Raji (cell line): ENCODE measurements around the gene CCDC187.

Source experiments
- POLR2A ChIP-seq: IDR thresholded peaks from 2 replicates; pipeline ENCODE4 v1.6.1; 2011; ENCODE audit warnings: low read depth, low read length, control low read depth; ENCODE audit not compliant: insufficient read depth

CCDC187 gene

GRCh38 chr9:136225748-136226679 is 77.9 kb downstream of the CCDC187 start:
- no peak; the same call in 1 of the 2 replicates for TF ChIP-seq POLR2A

- peak; percentile 30; the same call in 1 of the 2 replicates for TF ChIP-seq POLR2A
Observed at GRCh38 chr9:136225366-136225747, 78.5 kb downstream of the CCDC187 start.

- TF ChIP-seq POLR2A = no peak
Observed at GRCh38 chr9:136223871-136224640, 79.8 kb downstream of the CCDC187 start.

DNA sequence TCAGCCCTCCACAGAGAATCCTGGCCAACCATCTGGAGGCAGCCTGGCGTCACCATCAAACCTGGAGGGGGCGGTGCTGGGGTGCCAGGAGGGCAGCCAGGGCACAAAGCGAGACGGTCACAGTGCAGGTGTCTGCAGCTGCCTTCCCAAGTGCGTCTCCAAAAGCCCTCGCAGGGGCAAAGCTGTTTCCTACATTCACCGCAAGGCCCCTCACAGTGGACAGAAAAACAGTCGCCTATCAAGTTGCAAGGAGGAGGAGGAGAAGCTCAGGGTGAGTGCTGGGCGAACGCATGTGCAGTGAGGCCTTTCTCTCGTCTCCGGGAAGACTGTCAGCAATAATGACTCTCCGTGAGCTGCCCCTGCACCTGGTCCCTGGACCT is 81.0 kb downstream of the CCDC187 start:
- TF ChIP-seq POLR2A = no peak

DNA sequence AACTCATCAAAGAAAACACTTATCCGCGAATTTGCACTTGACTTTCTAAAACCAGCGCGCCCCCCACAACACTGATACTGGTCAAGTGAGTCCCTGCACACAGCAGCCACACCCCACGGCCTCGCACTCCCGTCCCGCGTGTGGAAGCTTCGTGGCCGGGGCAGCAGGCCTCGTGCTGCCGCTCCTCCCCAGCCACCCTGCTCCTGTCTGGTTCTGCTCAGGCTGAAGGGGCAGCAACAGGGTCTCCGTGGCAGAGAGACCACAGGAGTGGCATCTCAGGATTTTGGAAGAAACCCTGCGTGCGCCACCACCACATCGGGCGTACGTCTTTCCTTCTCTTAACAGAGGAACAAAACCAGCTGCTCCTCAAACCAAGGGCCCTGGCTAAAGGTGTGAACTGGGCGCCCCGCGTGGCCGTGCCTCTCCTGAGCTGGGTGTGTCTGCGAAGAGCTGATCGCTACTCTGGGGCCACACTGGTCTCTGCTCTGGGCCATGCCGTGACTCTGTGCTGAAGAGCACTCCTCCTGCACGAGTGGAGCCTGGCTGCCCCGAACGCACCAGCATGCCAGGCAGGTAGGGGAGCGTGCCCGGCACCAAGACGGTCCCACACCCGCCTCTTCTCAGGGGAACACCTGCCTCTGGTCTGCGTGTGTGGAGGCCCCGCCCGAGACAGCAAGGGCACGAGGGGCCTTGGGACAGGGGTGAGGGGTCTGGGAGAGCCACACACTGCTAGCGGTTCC is 81.6 kb downstream of the CCDC187 start:
- no peak for TF ChIP-seq POLR2A

- TF ChIP-seq POLR2A = no peak
Observed at GRCh38 chr9:136220017-136220729, 83.7 kb downstream of the CCDC187 start.

GRCh38 chr9:136219276-136219675 is 84.6 kb downstream of the CCDC187 start:
- TF ChIP-seq POLR2A = no peak

- no peak for TF ChIP-seq POLR2A
Observed at GRCh38 chr9:136218673-136219072, 85.2 kb downstream of the CCDC187 start.

- TF ChIP-seq POLR2A = no peak
Observed at GRCh38 chr9:136218271-136218670, 85.6 kb downstream of the CCDC187 start.

GRCh38 chr9:136216541-136217244 is 87.2 kb downstream of the CCDC187 start:
- no peak for TF ChIP-seq POLR2A

DNA sequence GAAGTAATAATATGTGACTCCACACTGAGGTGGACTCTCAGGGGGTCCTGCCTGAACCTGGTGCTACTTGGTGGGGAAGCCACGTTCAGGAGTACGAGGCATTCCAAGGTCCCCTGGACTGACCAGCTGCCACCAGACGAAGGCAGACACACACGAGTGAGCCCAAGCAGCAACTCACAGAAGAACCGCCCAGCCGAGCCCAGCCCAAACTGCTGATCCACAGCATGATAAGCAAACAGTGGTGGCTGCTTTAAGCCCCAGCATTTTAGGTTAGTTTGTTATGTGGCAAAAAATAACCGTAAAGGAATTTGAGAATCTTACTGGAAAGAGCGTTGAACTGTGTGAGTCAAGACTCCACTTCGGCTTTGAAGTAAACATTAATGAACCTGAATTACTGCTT is 90.2 kb downstream of the CCDC187 start:
- TF ChIP-seq POLR2A = no peak

GRCh38 chr9:136212345-136212950 is 91.4 kb downstream of the CCDC187 start:
- no peak for TF ChIP-seq POLR2A

DNA sequence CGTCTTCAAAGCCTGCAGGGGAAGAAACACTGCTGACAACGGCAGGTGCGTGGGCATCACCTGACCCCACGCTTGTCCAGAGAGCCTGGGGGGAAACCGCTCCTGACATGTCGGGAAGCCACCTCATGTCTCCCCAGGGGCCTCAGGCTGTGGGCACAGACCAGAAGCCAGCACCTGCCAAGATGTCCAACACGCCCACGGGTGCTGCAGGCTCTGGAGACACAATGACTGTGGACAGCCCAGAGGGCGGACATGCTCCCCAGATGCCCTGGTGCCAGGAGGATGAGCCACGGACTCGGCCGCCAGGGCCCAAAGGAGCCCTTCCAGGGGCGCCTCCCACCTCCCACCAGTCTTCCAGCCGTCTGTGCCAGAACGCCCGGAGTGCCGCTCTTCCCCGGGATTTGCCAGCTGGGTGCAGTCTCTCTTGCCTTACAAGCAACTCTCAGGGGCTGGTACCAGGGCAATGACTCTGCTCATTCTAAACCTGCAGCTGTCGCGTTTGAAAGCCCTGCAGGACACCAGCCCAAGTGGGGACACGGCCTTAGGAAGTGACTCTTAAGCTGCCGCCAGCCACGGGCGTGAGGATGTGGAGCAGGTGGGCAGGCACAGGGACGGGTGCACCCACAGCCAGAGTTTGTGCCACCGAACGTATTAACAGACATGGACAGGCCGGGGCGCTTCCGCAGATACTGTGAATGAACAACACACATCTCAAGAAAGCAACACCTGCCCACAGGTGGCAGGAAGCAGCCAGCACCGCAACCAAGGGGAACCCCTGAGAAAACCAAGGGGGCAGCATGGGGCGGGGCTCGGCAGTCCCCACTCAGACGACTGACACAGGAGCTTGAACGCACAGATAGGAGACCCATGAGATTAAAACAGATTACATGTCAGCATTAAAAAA is 92.2 kb downstream of the CCDC187 start:
- TF ChIP-seq POLR2A = no peak
